HCT116 (cell line): ENCODE measurements around the gene RPL10. TPM values are rescaled to one million over a fixed set of nuclear protein-coding genes. Genes with fewer than 3 reads are reported as not detected.

Source experiments
- ATAC-seq: fragments of 200-7000 bp; cut with Tn5 transposase; 2 replicates; pipeline ENCODE4 v1.9.1; 2020; ENCODE audit warnings: mild to moderate bottlenecking, moderate library complexity
- BruUV-seq: library from RNA; stranded (reverse); fragments of 400-500 nt; replicated peaks from 2 replicates; lab custom pipeline; 2021; lab: Mats Ljungman, UMichigan
- CTCF ChIA-PET: fragments of 300-600 bp; sonication (Branson Sonifier 250); formaldehyde crosslinking; loops from one replicate; lab custom pipeline; 2021; ENCODE audit warnings: antibody characterized with exemption; lab: Charles Lee
- POLR2A ChIA-PET: fragments of 300-600, 350-600 bp; sonication (Branson Sonifier 250); formaldehyde crosslinking; loops from one replicate; lab custom pipeline; 2021; ENCODE audit warnings: antibody characterized with exemption; lab: Charles Lee
- RAD21 ChIA-PET, 2 experiments: fragments of 300-600 bp; sonication (Branson Sonifier 250); formaldehyde crosslinking; loops; one replicate each; lab custom pipeline; 2023; ENCODE audit warnings: low total read pairs in 2 of 2; ENCODE audit not compliant: uncharacterized antibody in 2 of 2, unreplicated experiment in 2 of 2, low non-redundant PET in 1 of 2; lab: Charles Lee
- DNase-seq: peaks from one replicate; pipeline ENCODE4 v3.0.0-alpha.2; 2010; ENCODE audit warnings: low read depth, low spot score
- H2AFZ ChIP-seq: fragments of 200-600 bp; shearing (Covaris generic), sonication (generic); 2 replicates; pipeline ENCODE4 v1.6.1; 2017; ENCODE audit warnings: low read depth, mixed run types, mixed read lengths, antibody characterized with exemption, low read length; ENCODE audit not compliant: poor library complexity, severe bottlenecking
- H3K27ac ChIP-seq: 2 replicates; pipeline ENCODE4 v1.5.1; 2012; ENCODE audit warnings: low read depth, low read length
- H3K27me3 ChIP-seq: fragments of 200-600 bp; sonication (generic); 2 replicates; pipeline ENCODE4 v1.6.1; 2016; ENCODE audit warnings: mixed run types, low read length, mixed read lengths; ENCODE audit not compliant: insufficient read depth
- H3K36me3 ChIP-seq, 2 experiments: fragments of 200-500 bp in 1 of 2; fragments of 200-600 bp in 1 of 2; sonication (Bioruptor generic) in 1 of 2; sonication (generic) in 1 of 2; 2 replicates each; pipeline versions ENCODE4 v1.5.1 to v1.6.1; 2014 to 2016; ENCODE audit warnings: low read length in 2 of 2, inconsistent platforms in 1 of 2, mixed read lengths in 1 of 2, mixed run types in 1 of 2; ENCODE audit not compliant: insufficient read depth in 2 of 2, control insufficient read depth in 1 of 2
- H3K4me1 ChIP-seq, 2 experiments: fragments of 200-600 bp in 1 of 2; sonication (generic) in 1 of 2; 2 replicates each; pipeline versions ENCODE4 v1.5.1 to v1.6.1; 2012 to 2017; ENCODE audit warnings: low read length in 2 of 2, inconsistent platforms in 1 of 2, mild to moderate bottlenecking in 1 of 2, mixed read lengths in 1 of 2, mixed run types in 1 of 2, moderate library complexity in 1 of 2; ENCODE audit not compliant: insufficient read depth in 2 of 2, control insufficient read depth in 1 of 2
- H3K4me2 ChIP-seq: fragments of 200-600 bp; sonication (generic); 2 replicates; pipeline ENCODE4 v1.6.1; 2017; ENCODE audit warnings: mixed run types, low read length, mixed read lengths
- H3K4me3 ChIP-seq, 2 experiments: fragments of 200-600 bp in 1 of 2; sonication (generic) in 1 of 2; replicated peaks in 1 of 2; 2 replicates each; pipeline ENCODE4 v1.5.1; 2011 to 2016; ENCODE audit warnings: low read length in 2 of 2, control low read depth in 1 of 2, low read depth in 1 of 2, mild to moderate bottlenecking in 1 of 2, mixed read lengths in 1 of 2, mixed run types in 1 of 2
- H3K79me2 ChIP-seq: fragments of 200-600 bp; sonication (generic); 2 replicates; pipeline ENCODE4 v1.6.1; 2017; ENCODE audit warnings: mild to moderate bottlenecking, mixed run types, low read length, moderate library complexity, mixed read lengths; ENCODE audit not compliant: insufficient read depth
- H3K9ac ChIP-seq: fragments of 200-600 bp; sonication (generic); 2 replicates; pipeline ENCODE4 v1.6.1; 2016; ENCODE audit warnings: low read length, mixed read lengths
- H3K9me2 ChIP-seq: fragments of 200-600 bp; sonication (generic), shearing (Covaris generic); 2 replicates; pipeline ENCODE4 v1.6.1; 2017; ENCODE audit warnings: mixed run types, mild to moderate bottlenecking, moderate library complexity; ENCODE audit not compliant: insufficient read depth
- H3K9me3 ChIP-seq, 2 experiments: fragments of 200-500 bp in 1 of 2; fragments of 200-600 bp in 1 of 2; sonication (Bioruptor generic) in 1 of 2; sonication (generic) in 1 of 2; 2 replicates each; pipeline ENCODE4 v1.6.1; 2014 to 2017; ENCODE audit warnings: low read length in 2 of 2, mixed read lengths in 2 of 2, inconsistent platforms in 1 of 2, low read depth in 1 of 2, mild to moderate bottlenecking in 1 of 2, mixed run types in 1 of 2, moderate library complexity in 1 of 2; ENCODE audit not compliant: control insufficient read depth in 1 of 2, insufficient read depth in 1 of 2
- H4K20me1 ChIP-seq: fragments of 200-600 bp; sonication (generic), shearing (Covaris generic); 2 replicates; pipeline ENCODE4 v1.6.1; 2017; ENCODE audit warnings: mixed run types, mild to moderate bottlenecking, moderate library complexity; ENCODE audit not compliant: insufficient read depth
- CEBPB ChIP-seq: IDR thresholded peaks from 2 replicates; pipeline ENCODE4 v1.6.1; 2012; ENCODE audit warnings: low read depth
- ELF1 ChIP-seq: IDR thresholded peaks from 2 replicates; pipeline ENCODE4 v1.6.1; 2012; ENCODE audit warnings: low read depth, borderline replicate concordance
- EZH2 ChIP-seq: fragments of 200-600 bp; sonication (generic); IDR thresholded peaks from 2 replicates; pipeline ENCODE4 v1.6.1; 2017; ENCODE audit warnings: antibody characterized with exemption, mixed run types
- JUND ChIP-seq: IDR thresholded peaks from 2 replicates; pipeline ENCODE4 v1.6.1; 2012
- RAD21 ChIP-seq: IDR thresholded peaks from 2 replicates; pipeline ENCODE4 v1.6.1; 2012; ENCODE audit warnings: low read depth, mild to moderate bottlenecking
- SP1 ChIP-seq: IDR thresholded peaks from 2 replicates; pipeline ENCODE4 v1.6.1; 2012; ENCODE audit warnings: low read depth
- TCF7L2 ChIP-seq: IDR thresholded peaks from 2 replicates; pipeline ENCODE4 v1.7.0; 2011; ENCODE audit warnings: borderline replicate concordance, inconsistent platforms; ENCODE audit not compliant: insufficient read depth, insufficient read length; ENCODE audit errors: extremely low read depth
- intact Hi-C: fragments of 100-400 bp; cut with micrococcal nuclease; formaldehyde crosslinking; loops from 2 replicates; pipeline ENCODE4 v1.10.0; 2022
- total RNA-seq: library from RNA; stranded (reverse); gene quantifications from one replicate; pipeline ENCODE4 v1.2.1, GENCODE V29; 2021; ENCODE audit not compliant: unreplicated experiment
- TF ChIP-seq, protein P1 (sequence below), 3 experiments: fragments of 200-600 bp in 1 of 3; sonication (generic) in 1 of 3; IDR thresholded peaks in 2 of 3; conservative IDR thresholded peaks in 1 of 3; 2 replicates each; pipeline ENCODE4 v1.5.1; 2012 to 2017; ENCODE audit warnings: low read depth in 2 of 3, low read length in 2 of 3, antibody characterized with exemption in 1 of 3, borderline replicate concordance in 1 of 3, control low read depth in 1 of 3, mild to moderate bottlenecking in 1 of 3, mixed read lengths in 1 of 3, mixed run types in 1 of 3, moderate library complexity in 1 of 3; ENCODE audit not compliant: insufficient read depth in 1 of 3

Gene RPL10
- total RNA-seq, 1 experiment from 2014 or later: 3,069 TPM

DNA sequence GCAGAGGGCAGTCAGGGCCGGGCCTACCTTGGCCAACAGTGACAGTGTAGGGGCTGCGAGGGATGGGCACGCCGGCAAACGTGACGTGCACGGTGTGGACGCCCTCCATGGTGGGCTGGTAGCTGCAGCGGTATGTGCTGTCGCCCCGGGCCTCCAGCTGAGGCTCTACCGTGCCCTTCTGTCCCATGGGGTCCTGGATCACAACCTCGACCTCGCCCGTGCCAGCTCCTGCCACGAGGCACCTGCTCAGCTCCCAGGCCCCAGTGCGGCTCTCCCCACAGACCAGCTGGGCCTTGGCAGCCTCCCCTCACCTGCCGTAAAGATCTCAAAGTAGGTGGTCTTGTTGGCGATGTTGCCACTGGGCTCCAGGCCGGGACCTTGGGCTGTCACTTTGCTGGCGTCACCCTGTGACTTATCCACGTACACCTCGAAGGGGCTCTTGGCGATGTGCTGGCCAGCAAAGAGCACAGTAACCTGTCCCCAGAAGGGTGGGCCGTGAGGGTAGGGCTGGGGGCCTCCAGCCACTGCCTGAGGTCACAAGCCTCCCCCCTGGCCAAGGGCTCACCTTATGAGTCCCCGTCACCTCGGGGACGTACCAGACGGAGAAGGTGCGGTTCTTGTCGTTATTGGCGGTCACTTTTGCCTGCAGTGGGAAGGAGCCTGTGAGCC lies 32.0 kb upstream of the RPL10 start:
- no peak overlapping the region for H3K4me2 ChIP-seq
- BruUV-seq: no TSS peak
- ChIA-PET POLR2A (no interaction called here), CTCF (no interaction called here), RAD21 (no interaction called here)
- H4K20me1 ChIP-seq: 0 out of 2 replicates have a peak, but pooled peaks cover 2% of the 10 kb centered on the region
- no peak for TF ChIP-seq RAD21
- no peak for TF ChIP-seq EZH2
- TF ChIP-seq, protein P1, sequence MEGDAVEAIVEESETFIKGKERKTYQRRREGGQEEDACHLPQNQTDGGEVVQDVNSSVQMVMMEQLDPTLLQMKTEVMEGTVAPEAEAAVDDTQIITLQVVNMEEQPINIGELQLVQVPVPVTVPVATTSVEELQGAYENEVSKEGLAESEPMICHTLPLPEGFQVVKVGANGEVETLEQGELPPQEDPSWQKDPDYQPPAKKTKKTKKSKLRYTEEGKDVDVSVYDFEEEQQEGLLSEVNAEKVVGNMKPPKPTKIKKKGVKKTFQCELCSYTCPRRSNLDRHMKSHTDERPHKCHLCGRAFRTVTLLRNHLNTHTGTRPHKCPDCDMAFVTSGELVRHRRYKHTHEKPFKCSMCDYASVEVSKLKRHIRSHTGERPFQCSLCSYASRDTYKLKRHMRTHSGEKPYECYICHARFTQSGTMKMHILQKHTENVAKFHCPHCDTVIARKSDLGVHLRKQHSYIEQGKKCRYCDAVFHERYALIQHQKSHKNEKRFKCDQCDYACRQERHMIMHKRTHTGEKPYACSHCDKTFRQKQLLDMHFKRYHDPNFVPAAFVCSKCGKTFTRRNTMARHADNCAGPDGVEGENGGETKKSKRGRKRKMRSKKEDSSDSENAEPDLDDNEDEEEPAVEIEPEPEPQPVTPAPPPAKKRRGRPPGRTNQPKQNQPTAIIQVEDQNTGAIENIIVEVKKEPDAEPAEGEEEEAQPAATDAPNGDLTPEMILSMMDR (IDR thresholded peaks at IDR 0.05 in 2 of 3, conservative IDR thresholded peaks at IDR 0.05 in 1 of 3; ENCODE audit: borderline replicate concordance in 1 of 3, insufficient read depth in 1 of 3, low read depth in 2 of 3, low read length in 2 of 3): no peak
- no peak for TF ChIP-seq ELF1
- no peak for TF ChIP-seq JUND
- TF ChIP-seq CEBPB: no peak
- no peak for TF ChIP-seq TCF7L2
- TF ChIP-seq SP1: no peak
- H3K9ac ChIP-seq: no peak overlapping the region
- intact Hi-C loops: no loop called here
- H2AFZ ChIP-seq: no peak overlapping the region
- H3K4me3 ChIP-seq: no peak overlapping the region
- peaks cover 5 to 15% of the 10 kb centered on the region in 2 experiments for H3K4me1 ChIP-seq
- H3K9me3 ChIP-seq: no peaks in the 10 kb centered on the region
- DNase-seq (no peak), ATAC-seq (no peak)
- H3K79me2 ChIP-seq: peaks cover 93% of the 10 kb centered on the region
- no peaks in the 10 kb centered on the region for H3K9me2 ChIP-seq
- H3K36me3 ChIP-seq: peaks cover 9 to 40% of the 10 kb centered on the region in 2 experiments; a peak in 3 of 4 replicates
- H3K27ac ChIP-seq: no peak overlapping the region
- no peaks in the 10 kb centered on the region for H3K27me3 ChIP-seq
